ACHN (cell line): Measurements from ENCODE around the gene FAM50A.
"Not testable (repeated sequence)": the region's sequence is repeated elsewhere in the genome, so short reads cannot be mapped to it uniquely, and the experiment has no call there.

ENCODE experiments used
- DNase-seq: peaks from one replicate; pipeline ENCODE4 v3.0.0-alpha.2; 2015
- in situ Hi-C: cut with HindIII; loops from 2 replicates; pipeline ENCODE4 v1.10.0; 2017; ENCODE audit warnings: low sequenced_read_pairs, low pct_ligation_motif_present, low pct_unique_long_range_greater_than_20kb

FAM50A gene

DNA sequence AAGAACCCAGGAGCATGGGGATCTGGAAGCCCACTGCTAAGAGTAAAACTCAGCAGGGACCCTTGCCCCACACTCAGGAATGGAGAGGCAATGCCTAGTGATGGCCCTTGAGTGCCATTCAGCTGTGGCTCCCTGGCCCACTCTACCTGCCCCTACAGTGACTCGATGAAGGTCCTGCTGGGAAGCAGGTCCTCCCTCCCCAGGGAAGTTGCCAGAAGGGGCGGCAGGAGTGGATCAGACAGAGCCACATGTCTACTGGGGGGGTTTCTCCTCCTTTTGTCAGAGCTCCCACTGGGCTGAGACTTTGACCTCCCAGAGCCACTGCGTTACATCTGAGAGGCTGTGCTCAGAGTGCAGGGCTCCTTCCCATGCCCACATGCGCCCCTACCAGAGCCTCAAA is 45.2 kb downstream of the FAM50A start:
- DNase-seq: no peak
- in situ Hi-C loops: no loop called here

DNA sequence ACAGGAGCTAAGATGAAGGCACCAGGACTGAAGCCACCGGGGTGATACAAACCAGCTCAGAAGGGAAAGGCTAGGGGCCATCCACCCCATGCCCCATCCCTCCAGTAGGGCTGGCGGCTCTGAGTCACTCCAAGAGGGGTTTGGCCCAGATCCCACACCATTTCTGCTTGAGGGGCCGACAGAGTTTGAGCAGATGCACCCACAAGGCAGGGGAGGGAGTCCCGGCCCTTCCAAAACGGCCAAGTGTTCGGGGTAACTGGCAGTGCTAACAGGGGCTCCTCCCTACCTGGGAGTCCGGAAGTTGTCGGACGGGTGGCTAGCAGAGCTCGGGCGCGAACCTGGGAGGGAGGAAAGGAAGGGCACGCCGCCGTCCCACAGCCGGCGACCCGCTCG is 46.1 kb downstream of the FAM50A start:
- DNase-seq: peak; percentile 26
- in situ Hi-C loops: no loop called here

DNA sequence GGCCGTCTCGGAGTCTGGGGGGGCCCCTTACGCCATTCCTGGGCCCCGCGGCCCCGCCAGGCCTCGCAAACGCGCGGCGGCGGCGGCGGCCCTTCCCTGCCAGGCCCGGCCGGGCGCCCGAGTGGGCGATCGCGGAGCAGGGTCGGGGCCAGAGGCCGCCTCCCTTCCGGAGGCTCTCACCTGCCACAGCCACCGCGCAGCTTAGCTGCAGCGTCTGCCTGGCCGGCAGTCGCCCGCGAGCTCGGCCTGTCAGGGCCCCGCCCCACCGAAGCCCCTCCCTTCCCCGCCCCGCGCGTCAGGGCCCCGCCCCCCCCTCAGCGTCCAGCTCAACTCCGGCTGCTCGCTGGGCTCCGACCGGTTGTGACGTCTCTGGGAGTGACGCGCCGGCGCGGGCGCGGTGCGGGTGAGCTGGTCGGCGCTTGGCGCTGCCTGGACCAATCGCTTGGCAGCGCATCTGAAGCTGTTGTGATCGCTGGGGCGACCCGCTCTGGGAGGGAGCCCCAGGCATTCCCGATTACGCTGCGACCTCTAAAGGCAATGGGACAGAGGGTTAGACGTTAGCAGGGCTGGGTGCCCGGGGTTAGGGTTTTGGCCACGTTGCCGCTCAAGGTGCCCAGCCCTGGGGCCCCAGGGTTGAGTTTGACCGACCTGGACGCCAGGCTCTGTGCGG is 46.6 kb downstream of the FAM50A start, which contains the start of gene SLC10A3:
Gene SLC10A3, minus strand, starts transcription at position 216 of the 670 bp plus-strand sequence. CDS start 1,689 bp downstream, outside the sequence.
- DNase-seq: peak; percentile 87
- in situ Hi-C loops: no loop called here

DNA sequence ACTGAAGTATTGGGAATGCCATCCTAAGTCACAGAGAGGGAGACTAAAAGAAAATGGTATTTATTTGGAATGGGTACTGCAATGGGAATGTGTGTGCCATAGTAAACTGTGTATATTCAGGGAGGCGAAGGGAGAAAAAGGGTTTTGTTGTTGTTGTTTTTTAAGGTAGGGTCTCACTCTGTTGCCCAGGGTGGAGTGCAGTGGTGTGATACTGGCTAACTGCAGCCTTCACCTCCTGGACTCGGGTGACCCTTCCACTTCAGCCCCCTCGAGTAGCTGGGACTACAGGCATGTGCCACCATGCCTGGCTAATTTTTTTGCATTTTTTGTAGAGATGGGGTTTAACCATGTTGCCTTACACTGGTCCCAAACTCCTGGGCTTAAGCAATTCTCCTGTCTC is 50.8 kb downstream of the FAM50A start:
- in situ Hi-C loops: no loop called here
- no peak for DNase-seq

DNA sequence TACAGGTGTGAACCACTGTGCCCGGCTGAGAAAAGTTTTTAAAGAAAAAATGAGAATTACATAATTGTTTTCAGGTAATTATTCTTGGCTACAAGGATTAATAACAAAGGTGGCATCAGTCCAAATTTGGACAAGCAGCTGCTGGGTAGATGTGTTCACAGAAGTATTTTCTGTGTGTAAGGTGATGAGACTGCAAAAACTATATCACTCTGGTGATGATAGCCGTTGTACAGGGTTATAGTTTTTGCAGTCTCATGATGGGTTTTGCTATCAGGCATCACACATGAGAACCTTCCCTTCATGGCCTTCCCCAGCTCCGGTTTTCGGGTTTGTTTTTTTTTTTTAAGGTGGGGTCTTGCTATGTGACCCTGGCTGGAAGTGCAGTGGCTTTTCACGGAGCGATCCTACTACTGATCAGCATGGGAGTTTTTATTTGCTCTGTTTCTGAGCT is 51.6 kb downstream of the FAM50A start:
- in situ Hi-C loops: no loop called here

DNA sequence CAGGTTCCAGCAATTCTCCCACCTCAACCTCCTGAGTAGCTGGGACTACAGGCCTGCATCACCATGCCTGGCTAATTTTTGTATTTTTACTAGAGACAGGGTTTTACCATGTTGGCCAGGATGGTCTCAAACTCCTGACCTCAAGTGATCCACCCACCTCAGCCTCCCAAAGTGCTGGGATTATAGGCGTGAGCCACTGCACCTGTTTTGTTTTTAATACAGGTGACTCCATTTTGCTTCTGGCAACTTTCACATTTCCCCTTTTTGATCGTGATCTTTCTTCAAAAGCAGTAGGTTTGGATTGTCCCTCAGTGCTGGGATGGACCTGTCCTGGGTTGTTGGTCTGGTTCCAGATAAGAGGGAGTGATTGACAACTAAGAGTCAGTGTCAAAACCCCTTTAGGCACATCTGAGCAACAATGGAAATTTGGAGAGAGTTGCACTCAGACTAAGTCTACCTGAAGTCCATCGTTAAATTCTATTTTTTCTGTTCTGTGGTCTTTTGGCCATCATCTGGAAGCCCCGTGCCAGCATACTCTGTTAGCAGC is 52.7 kb downstream of the FAM50A start:
- DNase-seq, in situ Hi-C loops: not testable (repeated sequence)

More for the DNA sequence above, 51.6 kb downstream of the FAM50A start:
- DNase-seq: no peak
